NCI-H1417 treated with DMSO at 0.1 percent for 48 hours (cell line): Measurements from ENCODE around the gene VGF.
A peak's percentile ranks its signal among the peaks of the same experiment; 100 is the strongest.
"Not testable (repeated sequence)": the region's sequence is repeated elsewhere in the genome, so short reads cannot be mapped to it uniquely, and the experiment has no call there.

ENCODE experiments used
- DNase-seq: peaks from one replicate; lab custom pipeline; 2025; lab: John Stamatoyannopoulos, UW

VGF gene

DNA sequence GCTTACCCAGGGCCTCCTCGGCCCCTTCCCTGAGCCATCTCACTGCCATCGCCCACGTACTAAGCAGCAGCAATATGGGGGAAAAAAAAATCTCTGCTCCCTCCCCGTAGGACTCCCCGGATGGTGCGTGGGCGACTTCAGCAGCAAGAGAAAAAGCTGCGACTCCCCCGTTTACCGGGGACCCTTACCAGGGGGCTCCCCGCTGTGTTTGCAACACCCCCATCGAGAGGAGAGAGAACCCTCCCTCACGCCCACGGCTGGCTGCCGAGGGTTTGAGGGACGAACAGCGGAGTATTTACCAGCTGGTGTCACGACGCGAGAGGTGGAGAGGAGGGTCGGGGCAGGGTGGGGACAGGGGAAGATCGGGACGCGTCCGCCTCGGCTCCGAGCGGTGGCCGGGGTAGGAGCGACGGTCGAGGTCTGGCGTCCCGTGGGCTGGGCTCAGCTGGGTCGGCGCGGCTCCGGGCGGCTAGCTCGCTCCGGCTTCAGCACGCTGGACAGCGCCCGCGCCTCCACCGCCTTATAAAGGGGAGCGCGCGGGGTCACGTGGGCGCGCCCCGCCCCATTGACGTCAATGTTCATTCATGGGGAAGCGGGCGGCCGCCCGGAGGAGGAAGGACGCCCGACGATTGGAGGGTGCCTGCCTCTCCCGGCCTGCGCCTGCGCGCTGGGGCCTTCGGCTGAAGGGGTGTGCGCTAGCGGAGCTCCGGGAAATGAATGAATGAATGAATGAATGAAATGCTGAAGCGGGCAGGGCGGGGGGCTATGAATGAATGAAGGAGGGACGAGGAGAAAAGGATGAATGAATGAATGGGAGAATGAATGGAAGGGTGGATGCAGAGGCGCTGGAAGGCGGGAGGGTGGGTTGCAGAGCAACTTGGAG is at the start of gene VGF:
TSS of gene VGF (minus strand) at position 495 of the 883 bp plus-strand sequence. CDS start 726 bp downstream, outside the sequence.
- peak; percentile 68 for DNase-seq

DNA sequence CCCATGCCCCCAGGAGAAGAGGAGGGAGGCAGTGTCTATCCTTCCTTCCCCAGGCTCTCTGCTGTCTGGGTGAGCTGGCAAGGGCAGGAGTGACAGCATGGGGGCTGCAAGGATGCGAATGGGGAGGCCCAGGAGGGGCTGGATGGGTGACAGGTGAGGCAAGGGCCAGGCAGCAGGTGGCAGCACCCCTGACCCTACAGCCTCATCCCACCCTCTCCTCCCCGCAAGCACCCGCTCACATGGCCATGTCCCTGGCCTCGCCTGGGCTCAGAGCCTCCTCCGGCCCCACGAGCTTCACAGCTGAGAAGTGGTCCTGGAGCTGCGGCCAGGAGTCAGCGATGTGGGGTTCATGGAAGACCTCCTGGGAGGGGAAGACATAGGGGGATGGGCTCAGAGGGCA is 46.6 kb upstream of the VGF start:
- DNase-seq, result no peak

DNA sequence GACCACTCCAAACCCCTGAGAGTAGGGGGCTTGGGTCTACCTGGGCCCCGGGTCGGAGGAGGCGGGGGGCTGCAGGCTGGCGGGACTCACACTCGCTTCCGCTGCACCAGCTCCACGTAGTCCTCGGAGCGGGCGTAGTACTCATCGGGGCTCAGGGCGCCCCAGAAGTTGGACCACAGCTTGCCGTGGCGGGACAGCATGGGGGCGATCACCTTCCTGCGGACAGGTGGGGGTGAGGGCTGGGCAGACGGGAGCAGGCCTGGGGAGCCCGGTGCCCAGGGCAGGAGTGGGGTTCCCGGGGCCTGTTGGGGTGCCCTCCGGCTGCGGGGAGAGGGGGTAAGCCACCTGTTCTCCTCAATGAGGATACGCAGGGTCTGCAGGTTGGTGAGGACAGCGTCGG is 46.1 kb upstream of the VGF start:
- no peak for DNase-seq

DNA sequence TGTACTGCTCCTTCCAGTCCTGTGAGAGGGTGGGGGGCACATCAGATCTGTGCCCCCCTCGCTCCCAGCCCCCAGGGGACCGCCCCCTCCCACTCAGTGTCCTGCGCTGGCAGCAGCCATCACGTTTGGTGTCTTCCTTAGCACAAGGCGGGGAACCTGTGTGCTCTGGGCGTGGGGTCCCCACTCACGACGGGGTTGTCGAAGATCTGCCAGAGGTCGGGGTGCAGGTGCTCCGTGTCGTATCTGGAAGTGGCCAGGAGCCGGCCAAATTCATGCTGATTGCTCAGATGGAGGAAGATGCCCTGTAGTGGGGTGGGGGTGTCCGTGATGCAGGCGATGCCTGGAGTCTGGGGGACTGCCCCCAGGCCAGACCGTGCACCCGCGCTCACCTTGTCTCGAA is 44.8 kb upstream of the VGF start:
- DNase-seq, result no peak

DNA sequence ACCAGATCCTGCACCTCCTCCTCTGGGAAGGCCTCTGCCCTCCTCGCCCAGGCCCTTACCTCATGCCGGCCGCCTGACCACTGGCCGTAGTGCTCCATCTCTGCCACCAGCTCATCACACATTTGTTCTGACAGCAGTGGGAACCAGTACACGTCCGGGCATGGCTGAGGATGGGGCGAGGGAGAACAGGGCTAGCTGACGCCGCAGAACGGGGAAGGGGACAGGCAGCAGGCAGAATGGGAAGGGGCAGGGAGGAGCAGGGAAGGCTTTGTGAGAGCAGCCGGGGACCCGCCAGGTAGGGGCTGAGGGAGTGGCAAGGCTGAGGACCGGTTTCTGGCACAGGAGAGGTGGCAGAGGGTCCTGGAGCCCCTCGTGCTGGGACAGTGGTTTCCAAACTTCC is 43.4 kb upstream of the VGF start:
- no peak for DNase-seq

DNA sequence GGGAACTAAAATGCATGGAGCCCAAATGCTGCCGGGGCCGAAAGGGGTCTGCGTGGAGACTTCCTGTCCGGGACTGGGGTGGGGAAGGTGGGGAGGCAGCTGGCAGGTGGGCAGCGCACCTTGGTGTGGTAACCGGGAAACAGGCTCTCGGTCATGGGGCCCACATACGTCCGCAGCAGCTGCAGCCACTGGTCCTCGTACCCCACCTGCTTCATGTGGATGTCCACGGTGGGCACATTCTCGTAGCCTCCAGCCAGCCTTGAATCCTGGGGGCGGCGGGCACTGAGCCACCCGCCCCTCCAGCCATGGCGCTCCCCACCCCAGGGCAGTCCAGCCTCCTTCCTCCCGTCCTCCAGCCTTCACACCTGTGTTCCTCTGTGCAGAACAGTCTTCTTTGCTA is 42.1 kb upstream of the VGF start:
- no peak for DNase-seq

DNA sequence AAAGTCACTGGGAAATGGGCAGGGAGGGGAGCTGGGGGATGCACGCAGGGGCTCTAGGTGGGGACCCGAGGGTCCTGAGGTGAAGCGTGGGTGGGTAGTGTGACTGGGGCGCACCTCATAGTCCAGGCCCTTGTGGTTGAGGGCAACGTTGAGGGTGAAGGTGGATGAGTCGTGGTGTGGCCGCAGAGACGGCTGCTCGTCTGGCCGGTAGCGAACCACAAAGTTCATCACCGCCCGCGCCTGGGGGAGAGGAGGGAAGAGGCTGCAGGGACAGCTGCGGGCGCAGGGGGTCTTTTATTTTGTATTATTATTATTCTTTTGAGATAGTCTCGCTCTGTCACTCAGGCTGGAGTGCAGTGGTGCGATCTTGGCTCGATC is 41.3 kb upstream of the VGF start:
- DNase-seq, result no peak

DNA sequence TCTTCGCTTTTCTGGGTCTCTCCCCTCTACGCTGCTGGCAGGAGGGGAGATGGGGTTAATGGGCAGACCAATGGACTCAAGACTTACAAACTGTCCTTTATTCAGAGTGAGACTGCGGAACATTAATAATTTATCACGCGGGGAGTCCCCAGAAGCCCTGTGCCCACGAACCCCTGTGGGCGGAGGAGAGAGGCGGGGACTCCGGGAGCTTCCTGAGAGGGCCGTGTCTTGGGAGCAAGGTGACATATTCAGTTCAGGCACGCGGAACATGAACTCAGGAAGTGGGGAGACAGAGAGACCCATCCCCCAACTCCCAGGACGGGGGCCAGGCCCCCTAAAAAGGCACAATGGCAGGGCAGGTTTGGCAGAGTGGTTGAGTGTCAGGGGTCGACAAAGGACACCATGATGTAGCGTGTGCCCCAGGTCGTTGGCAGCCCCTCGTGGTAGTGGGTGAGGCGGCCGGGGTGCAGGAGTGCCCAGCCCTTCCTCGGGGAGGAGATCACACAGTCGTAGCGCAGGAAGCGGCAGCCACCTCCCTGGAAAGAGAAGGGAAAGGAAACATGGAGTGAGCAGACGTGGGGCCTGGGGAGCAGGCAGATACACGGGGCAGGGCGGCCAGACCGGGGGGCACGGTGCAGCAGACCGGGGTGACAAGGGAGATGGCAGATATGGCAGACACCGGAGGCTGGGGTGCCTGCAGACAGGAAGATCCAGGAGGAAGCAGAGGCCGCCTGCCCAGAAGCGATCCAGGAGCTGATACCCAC is 40.7 kb upstream of the VGF start:
- no peak for DNase-seq

DNA sequence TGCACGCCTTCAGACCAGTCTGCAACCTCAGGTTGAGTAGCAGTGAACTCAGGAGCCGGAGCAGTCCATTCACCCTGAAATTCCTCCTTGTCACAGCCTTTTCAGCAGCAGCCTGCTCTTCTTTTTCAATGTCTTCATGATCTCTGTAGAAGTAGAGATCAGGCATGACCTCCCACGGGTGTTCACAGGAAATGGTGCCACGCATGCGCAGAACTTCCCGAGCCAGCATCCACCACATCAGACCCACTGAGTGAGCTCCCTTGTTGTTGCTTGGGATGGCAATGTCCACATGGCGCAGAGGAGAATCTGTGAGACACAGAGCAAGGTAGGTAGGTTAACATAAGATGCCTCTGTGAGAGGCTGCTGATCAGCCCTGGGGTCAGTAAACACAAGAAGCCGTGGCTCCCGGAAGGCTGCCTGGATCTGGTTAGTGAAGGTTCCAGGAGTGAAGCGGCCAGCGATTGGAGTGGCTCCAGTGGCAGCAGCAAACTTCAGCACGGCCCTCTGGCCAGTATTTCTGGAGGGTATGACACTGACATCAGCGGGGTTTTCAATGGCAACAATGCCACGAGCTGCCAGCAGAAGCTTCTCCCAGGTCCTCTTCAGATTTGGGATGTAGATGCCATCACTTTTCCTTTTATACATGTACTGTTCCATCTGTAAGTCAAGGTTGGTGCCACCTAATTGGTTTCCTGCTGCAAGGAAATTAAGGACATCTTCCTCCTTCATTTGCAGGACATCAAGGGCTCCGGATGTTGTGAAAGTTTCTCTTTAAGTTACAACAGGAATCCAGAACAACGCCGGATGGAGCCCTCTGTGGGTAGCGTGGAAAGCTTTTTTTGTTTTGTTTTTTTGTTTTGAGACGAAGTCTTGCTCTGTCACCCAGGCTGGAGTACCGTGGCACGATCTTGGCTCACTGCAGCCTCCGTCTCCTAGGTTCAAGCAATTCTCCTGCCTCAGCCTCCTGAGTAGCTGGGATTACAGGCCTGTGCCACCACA is 38.7 kb upstream of the VGF start:
- DNase-seq, result not testable (repeated sequence)

DNA sequence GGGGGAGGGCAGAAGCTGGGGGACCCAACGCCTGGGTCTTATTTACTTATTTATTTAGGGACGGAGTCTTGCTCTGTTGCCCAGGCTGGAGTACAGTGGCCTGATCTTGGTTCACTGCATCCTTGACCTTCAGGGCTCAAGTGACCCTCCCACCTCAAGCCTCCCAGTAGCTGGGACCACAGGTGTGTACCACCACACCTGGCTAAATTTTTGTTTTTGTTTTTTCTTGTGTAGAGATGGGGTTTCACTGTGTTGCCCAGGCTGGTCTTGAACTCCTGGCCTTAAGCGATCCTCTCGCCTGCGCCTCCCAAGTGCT is 37.2 kb upstream of the VGF start:
- DNase-seq, result no peak

DNA sequence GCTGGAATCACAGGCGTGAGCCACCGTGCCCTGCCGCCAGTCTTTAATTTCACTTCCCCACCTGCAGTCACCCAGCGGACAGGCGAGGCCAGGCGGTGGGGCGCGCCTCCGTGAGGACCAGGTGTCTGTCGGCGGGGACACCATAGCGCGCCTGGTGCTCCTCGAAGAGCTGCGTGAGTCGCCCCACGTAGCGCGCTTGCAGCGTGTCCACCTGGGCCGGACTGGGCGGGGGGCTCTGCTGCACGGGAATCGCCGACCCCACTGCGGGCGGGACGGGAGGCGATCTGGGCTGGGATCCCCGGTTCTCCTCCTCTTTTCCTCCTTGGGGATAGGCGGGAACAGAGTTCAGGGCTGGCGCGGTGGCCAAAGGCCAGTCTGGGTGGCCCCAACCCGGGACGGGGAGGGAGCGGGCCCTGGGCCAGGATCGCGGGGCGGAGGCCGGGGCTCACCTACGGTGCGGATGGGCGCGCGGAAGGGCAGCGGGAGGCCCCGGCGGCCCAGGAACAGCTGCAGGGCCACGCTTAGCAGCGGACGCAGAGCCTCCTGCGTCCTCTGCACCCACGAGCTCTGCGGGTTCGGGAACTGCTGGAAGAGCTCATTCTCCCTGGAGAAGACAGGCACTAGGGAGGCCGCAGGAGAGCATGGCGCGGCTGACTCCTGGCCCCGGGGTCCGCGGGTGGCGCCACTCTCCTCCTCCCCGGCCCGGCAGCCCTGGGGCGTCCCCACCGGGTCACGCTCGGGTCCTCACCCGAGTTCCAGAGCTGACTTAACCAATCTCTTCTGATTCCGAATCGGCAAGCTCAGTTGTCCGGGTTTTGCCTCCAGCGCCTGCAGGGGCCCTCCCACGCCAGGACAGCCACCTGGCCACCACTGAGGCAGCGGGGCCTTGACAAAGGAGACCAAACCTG is 36.6 kb upstream of the VGF start:
- no peak for DNase-seq

DNA sequence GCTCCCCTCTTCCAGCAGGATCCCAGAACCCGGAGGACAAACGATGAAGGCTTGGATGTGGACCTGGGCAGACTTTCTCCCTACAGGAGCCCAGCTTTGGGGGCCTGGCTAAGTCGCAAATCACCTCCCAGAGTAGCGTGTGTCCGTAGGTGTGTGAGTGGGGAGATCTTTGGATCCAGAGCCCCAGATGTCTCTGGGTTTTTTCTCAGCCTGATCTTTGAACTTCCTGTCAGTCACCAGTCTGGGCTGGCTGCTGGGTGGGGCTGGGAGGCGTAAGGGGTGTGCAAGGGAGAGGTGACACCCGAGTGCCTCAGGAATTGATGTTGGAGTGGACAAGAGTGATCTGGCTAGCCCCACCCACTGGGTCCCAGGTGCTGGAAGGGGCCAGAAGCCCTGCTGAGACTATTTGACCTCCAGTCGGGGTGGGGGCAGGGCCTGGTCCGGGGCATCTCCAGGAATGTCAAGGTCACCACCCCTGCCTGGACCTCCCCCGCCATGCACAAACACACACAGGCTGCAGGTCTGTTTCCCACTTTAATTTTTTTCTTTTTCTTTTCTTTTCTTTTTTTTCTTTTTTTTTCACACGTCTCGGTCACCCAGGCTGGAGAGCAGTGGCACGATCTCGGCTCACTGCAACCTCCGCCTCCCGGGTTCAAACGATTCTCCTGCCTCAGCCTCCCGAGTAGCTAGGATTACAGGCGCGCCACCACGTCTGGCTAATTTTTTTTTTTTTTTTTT is 35.7 kb upstream of the VGF start, which contains the start of gene MOGAT3:
TSS of gene MOGAT3 (minus strand) at position 175 of the 738 bp plus-strand sequence. CDS start 182 bp downstream, outside the sequence.
- no peak for DNase-seq

DNA sequence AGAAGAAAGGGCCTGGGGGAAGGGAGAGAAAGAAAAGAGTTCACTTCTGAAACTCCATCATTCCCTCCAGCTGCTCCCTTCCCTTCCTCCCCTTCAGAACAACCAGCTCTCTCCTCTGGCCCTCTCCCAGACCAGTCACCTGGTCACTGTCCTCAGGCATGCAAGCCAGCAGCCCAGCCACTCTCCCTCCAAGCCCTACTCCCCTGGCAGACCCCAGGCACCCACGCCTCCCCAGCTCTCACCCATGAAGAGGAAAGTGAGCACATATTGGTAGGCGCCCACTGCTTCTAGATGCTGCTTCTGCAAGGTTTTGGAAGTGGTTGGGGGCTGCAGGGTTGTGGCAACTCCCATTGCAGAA is 35.1 kb upstream of the VGF start:
- no peak for DNase-seq

DNA sequence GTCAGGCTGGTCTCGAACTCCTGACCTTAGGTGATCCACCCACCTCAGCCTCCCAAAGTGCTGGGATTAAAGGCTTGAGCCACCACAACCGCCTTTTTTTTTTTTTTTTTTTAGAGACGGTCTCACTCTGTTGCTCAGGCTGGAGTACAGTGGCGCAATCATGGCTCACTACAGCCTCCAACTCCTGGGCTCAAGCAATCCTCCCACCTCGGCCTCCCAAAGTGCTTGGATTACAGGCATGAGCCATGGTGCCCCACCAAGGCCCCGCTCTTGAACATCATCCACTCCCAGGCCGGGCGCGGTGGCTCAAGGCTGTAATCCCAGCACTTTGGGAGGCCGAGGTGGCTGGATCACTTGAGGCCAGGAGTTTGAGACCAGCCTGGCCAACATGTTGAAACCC is 34.2 kb upstream of the VGF start:
- not testable (repeated sequence) for DNase-seq

DNA sequence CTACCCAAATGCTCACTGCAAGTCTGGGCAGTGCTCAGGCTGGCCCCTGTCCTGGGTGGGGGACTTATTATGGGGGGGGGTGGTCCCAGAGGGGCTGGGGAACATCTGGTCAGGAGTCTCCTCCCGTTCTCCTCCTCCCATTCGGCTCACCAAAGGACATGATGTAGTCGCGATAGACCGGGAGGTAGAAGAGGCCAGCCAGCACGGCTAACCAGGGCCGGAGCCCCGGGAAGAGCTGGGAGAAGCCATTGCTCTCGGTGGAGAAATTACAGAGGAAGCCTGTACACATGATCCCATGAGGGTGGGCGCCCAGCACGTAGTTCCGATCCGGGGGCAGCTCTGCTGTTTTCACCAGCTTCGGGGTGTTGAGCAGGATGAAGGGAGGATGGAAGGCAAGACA is 33.1 kb upstream of the VGF start:
- no peak for DNase-seq

DNA sequence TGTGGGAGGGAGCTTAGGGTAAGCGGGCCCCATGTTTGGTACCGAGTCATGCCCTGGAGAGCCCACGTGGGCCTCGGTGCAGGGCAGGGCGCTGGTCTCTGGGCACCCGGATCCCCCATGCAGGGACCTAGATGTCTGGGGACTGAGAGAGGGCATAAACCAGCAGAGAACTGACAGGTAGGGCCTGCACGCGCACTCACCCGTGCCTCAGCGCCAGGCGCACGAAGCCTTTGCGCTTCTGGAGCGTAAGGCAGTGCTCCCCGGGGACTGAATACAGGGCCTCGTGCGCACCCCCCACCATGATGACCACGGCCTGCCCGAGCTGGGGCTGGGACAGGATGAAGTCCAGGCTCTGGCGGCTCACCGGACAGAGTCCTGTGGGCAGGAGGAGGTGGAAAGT is 32.6 kb upstream of the VGF start:
- no peak for DNase-seq

DNA sequence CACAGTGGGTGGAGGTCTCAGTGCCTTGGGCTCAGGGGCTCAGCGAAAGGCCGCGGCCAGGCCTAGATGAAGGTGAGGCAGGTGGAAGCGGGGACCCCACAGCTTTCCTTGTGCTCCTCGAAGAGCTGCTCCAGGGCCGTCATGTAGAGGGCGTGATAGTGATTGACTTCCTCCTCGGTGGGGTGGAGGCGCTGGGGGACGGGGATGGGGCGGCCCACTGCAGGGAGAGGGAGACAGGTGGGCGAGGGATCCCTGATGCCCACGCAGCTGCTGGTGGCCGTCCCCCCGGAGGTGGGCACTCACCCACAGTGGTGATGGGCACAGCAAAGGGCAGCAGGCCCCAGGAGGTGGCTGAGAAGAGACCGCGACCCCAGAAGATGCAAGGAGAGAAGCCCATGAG is 30.5 kb upstream of the VGF start:
- DNase-seq, result no peak

DNA sequence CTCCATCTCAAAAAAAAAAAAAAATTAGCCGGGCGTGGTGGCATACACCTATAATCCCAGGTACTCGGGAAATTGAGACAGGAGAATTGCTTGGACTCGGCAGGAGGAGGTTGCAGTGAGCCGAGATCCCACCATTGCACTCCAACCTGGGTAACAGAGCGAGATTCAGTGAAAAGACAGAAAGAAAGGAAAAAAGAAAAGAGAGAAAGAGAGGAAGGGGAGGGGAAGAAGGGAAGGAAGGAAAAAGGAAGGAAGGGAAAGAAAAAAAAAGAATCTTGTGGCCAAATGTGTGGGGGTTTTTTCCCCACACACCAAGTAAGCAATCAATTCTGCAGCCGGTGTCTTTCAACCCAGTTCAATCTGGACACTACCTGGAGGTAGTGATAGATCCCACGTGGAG is 23.7 kb upstream of the VGF start:
- DNase-seq, result no peak

DNA sequence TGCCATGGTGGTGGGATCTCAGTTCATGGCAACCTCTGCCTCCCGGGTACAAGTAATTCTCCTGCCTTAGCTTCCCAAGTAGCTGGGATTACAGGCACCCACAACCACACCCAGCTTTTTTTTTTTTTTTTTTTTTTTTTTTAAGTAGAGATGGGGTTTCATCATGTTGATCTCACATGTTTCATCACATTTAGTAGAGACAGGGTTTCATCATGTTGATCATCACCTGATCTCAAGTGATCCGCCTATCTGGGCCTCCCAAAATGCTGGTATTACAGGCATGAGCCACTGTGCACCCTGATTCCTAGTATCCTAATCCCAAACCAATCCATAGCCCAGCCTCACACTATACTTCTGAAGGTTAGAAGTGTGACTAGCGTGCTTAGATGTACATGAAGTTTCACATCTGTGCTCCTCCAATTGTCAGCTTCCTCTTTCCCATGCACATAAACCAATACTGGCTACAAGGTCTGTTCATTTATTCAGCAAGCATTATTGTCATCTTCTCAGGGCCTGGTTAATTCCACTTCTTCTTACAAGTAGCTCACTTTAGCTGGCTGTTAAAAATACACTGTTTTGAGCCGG is 21.6 kb upstream of the VGF start:
- no peak for DNase-seq

DNA sequence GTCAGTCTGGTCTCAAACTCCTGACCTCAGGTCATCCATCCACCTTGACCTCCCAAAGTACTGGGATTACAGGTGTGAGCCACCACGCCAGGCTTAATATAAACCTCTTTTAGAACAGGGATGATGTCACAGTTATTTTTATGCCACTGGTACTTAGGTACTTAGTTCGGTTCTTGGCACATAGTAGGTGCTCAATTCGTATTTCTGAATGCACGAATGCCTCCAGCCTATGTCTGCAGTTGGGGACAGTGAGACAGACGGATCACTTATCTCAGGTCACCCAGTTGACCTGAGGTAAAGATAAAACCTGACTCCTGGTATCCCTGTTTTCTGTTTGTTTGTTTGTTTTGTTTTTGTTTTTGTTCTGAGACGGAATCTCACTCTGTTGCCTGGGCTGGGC is 20.8 kb upstream of the VGF start:
- DNase-seq, result no peak
